Esophagus muscularis mucosa (tissue), 4 donors: Measurements from ENCODE around the gene MXD3. TPM values are rescaled to one million over a fixed set of nuclear protein-coding genes. Genes with fewer than 3 reads are reported as not detected.

Source experiments
- DNase-seq: peaks from one replicate; pipeline ENCODE4 v3.0.0-alpha.2; 2017; ENCODE audit errors: extremely low spot score
- H3K27ac ChIP-seq, 4 donors: fragments of 200-600 bp; sonication (generic); replicated peaks in 1 of 4; 1 replicate in 3 of 4; 2 replicates in 1 of 4; pipeline ENCODE4 v1.5.1; 2016 to 2019; ENCODE audit warnings: mild to moderate bottlenecking in 1 of 4
- H3K27me3 ChIP-seq, 4 donors: fragments of 200-600 bp; sonication (generic); one replicate each; pipeline versions ENCODE4 v1.5.1 to v1.6.0; 2016 to 2019
- H3K36me3 ChIP-seq, 4 donors: fragments of 200-600 bp; sonication (generic); one replicate each; pipeline ENCODE4 v1.5.1; 2016 to 2019
- H3K4me1 ChIP-seq, 4 donors: fragments of 200-600 bp; sonication (generic); one replicate each; pipeline ENCODE4 v1.5.1; 2016 to 2019
- H3K4me3 ChIP-seq, 4 donors: fragments of 200-600 bp; sonication (generic); 1 replicate in 2 of 4; 2 replicates in 2 of 4; pipeline ENCODE4 v1.5.1; 2016 to 2019; ENCODE audit warnings: mild to moderate bottlenecking in 4 of 4, moderate library complexity in 1 of 4
- H3K9me3 ChIP-seq, 4 donors: fragments of 200-600 bp; sonication (generic); 1 replicate in 3 of 4; 2 replicates in 1 of 4; pipeline ENCODE4 v1.5.1; 2016 to 2019
- EP300 ChIP-seq: sonication (generic); formaldehyde crosslinking; IDR thresholded peaks from one replicate; pipeline ENCODE4 v1.6.1; 2017; ENCODE audit warnings: antibody characterized with exemption
- POLR2A ChIP-seq: fragments of 450-650 bp; IDR thresholded peaks from one replicate; pipeline ENCODE4 v1.6.1; 2017; ENCODE audit warnings: antibody characterized with exemption, moderate library complexity, mild to moderate bottlenecking, low read depth
- POLR2AphosphoS5 ChIP-seq, 2 donors: sonication (generic); formaldehyde crosslinking; IDR thresholded peaks; one replicate each; pipeline ENCODE4 v1.6.1; 2017; ENCODE audit warnings: antibody characterized with exemption in 2 of 2
- WGBS: methylation state at CpG from one replicate; pipeline ENCODE4 v1.1.5; 2018; 5-methylcytosine and 5-hydroxymethylcytosine counted together
- intact Hi-C: fragments of 100-400 bp; cut with DNase I; formaldehyde crosslinking; loops from one replicate; pipeline ENCODE4 v1.15.1; 2023
- total RNA-seq, 4 donors: library from RNA; depleted of rRNA; stranded (reverse); fragments of >200 nt; gene quantifications; one replicate each; pipeline versions ENCODE4 v1.1.0 to v1.2.1, GENCODE V29; 2016
- TF ChIP-seq, protein P1 (sequence below), 3 experiments: fragments of 200-600 bp in 2 of 3; fragments of 450-650 bp in 1 of 3; sonication (generic) in 2 of 3; IDR thresholded peaks; one replicate each; pipeline ENCODE4 v1.5.1; 2017 to 2019; ENCODE audit warnings: antibody characterized with exemption in 3 of 3, mild to moderate bottlenecking in 2 of 3, moderate library complexity in 1 of 3

Gene MXD3
- total RNA-seq, 4 donors from 2014 or later, result 2.5 to 11.2 (median 7.9) TPM

DNA sequence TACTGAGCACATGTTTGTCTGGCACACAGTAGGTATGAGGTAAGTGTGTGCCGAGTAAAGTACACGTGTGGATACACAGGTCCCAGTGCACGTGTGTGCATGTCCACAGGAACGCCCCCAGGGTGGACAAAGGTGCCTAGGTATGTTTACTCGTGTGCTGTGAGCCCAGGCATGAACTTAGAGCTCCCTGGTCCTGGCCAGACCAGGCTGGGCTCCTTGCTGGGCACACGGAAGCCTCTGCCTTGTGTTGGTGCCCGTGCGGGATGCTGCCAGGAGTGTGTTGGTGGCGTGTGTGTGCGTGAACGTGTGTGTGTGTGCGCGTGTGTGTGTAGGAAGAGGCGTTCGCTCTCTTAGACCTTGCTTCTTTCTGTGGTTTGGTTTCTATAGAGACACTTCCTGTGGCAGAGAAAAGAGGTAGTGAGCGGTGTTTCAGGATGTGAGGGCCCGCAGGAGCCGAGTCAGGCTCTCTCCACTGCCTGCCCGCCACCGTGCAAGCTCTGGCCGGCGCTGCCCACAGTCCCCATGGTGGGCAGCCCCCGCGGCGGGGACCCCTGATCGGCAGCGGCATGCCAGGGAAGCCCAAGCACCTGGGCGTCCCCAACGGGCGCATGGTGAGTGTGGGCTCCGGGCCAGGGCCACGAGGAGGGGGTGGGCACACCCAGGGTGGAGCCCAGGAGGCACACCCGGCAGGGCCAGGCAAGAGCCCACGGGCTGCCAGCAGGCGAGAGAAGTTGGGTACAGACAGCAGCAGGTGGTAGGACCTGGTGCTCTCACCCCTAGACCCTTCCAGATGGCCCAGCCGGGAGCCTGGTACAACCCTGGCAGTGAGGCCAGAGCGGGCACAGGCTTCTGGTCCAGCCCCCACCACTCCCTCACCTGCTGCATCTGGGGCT, 46.0 kb upstream of the MXD3 start, which contains the start of gene RGS14:
RGS14 (plus strand) TSS at position 466 of the 893 bp plus-strand sequence; CDS start at position 567, 101 bp downstream.
- DNase-seq, result no peak
- Histone ChIP-seq H3K27me3 (no peaks in the 10 kb centered on the region), H3K9me3 (no peaks in the 10 kb centered on the region), H3K4me3 (peak within 1 kb of the TSS; percentile 34 to 58 (median 42)), H3K27ac (peak within 1 kb of the TSS in 2 of 4 donors; percentile 16 to 40), H3K4me1 (peaks cover 10 to 25% (median 15%) of the 10 kb centered on the region in 4 donors), H3K36me3 (no peaks in the 10 kb centered on the region)
- TF ChIP-seq POLR2A (no peak), EP300 (no peak), POLR2AphosphoS5 (IDR thresholded peaks at IDR 0.05) (no peak)
- TF ChIP-seq, protein P1, sequence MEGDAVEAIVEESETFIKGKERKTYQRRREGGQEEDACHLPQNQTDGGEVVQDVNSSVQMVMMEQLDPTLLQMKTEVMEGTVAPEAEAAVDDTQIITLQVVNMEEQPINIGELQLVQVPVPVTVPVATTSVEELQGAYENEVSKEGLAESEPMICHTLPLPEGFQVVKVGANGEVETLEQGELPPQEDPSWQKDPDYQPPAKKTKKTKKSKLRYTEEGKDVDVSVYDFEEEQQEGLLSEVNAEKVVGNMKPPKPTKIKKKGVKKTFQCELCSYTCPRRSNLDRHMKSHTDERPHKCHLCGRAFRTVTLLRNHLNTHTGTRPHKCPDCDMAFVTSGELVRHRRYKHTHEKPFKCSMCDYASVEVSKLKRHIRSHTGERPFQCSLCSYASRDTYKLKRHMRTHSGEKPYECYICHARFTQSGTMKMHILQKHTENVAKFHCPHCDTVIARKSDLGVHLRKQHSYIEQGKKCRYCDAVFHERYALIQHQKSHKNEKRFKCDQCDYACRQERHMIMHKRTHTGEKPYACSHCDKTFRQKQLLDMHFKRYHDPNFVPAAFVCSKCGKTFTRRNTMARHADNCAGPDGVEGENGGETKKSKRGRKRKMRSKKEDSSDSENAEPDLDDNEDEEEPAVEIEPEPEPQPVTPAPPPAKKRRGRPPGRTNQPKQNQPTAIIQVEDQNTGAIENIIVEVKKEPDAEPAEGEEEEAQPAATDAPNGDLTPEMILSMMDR (IDR thresholded peaks at IDR 0.05), result no peak
- 60% methylated on average over 30 of the region's 37 CpGs for WGBS
- intact Hi-C loops, result no loop called here

DNA sequence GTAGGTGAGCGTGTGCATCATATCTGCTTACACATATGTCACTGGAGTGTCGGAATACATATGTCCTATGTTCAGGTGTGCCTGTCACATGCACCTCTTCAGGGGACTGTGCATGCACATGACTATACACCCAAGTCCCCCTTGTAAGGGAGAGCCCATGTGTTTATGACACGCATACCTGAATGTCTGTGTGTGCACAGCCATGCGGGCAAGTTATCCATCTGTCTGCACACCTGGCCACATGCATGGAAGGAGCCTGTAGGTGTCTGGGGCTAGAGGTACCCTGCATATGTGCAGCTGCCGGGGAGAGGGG, 45.4 kb upstream of the MXD3 start:
- Histone ChIP-seq H3K27ac (no peak overlapping the region), H3K36me3 (no peaks in the 10 kb centered on the region), H3K9me3 (no peaks in the 10 kb centered on the region), H3K27me3 (no peaks in the 10 kb centered on the region), H3K4me1 (peaks cover 9 to 22% (median 16%) of the 10 kb centered on the region in 4 donors), H3K4me3 (no peak overlapping the region)
- WGBS, result 89% methylated on average over 4 of the region's 5 CpGs
- DNase-seq, result no peak
- intact Hi-C loops, result no loop called here
- TF ChIP-seq, protein P1 (IDR thresholded peaks at IDR 0.05), result no peak
- TF ChIP-seq POLR2AphosphoS5 (IDR thresholded peaks at IDR 0.05) (no peak), POLR2A (no peak), EP300 (no peak)

DNA sequence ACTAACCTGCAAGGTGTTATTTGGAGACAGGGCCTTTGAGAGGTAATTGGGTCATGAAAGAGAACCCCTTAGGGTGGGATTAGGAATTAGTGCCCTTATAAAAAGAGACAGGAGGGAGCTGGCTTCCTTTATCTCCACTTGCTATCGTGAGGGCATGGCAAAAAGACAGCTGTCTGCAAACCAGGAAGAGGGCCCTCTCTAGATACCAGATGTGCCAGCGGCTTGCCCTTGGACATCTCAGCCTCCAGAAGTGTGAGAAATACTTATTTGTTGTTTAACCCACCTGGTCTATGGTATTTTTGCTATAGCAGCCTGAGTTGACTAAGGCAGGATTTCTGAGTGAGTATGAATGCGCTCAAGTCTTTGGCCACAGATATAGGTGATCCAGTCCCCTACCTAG, 45.0 kb upstream of the MXD3 start:
- WGBS, result 69% methylated on average over 3 of the region's 3 CpGs
- Histone ChIP-seq H3K9me3 (no peaks in the 10 kb centered on the region), H3K4me1 (peaks cover 8 to 23% (median 16%) of the 10 kb centered on the region in 4 donors), H3K27ac (no peak overlapping the region), H3K36me3 (no peaks in the 10 kb centered on the region), H3K27me3 (no peaks in the 10 kb centered on the region), H3K4me3 (no peak overlapping the region)
- intact Hi-C loops, result no loop called here
- TF ChIP-seq, protein P1 (IDR thresholded peaks at IDR 0.05), result no peak
- TF ChIP-seq EP300 (no peak), POLR2AphosphoS5 (IDR thresholded peaks at IDR 0.05) (no peak), POLR2A (no peak)
- DNase-seq, result no peak

DNA sequence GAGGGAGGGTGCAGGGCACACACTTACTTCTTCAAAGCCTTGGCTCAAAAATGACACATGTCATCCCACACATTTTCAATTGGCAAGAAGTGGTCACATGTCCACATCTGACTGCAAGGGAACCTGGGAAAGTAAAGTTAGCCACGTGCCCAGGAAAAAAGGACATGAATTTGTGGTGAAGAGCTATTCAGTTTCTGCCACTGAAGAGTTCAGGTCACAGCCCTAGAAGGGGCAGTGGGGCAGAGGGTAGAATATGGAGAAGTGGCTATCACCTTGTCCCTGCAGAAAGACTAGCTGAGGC, 44.1 kb upstream of the MXD3 start:
- 12% methylated on average over 1 of the region's 1 CpG for WGBS
- Histone ChIP-seq H3K4me3 (no peak overlapping the region), H3K9me3 (no peaks in the 10 kb centered on the region), H3K27me3 (no peaks in the 10 kb centered on the region), H3K27ac (no peak overlapping the region), H3K36me3 (no peaks in the 10 kb centered on the region), H3K4me1 (peaks cover 12 to 25% (median 18%) of the 10 kb centered on the region in 4 donors)
- no peak for TF ChIP-seq POLR2A
- TF ChIP-seq EP300, result no peak
- no peak for TF ChIP-seq POLR2AphosphoS5 (IDR thresholded peaks at IDR 0.05)
- TF ChIP-seq, protein P1 (IDR thresholded peaks at IDR 0.05), result no peak
- intact Hi-C loops, result no loop called here
- no peak for DNase-seq
